NCI-H1417 treated with DMSO at 0.1 percent for 48 hours (cell line): ENCODE measurements around the gene TERT.
"Not testable (repeated sequence)": the region's sequence is repeated elsewhere in the genome, so short reads cannot be mapped to it uniquely, and the experiment has no call there.

ENCODE experiments used
- DNase-seq: peaks from one replicate; lab custom pipeline; 2025; lab: John Stamatoyannopoulos, UW

TERT gene

DNA sequence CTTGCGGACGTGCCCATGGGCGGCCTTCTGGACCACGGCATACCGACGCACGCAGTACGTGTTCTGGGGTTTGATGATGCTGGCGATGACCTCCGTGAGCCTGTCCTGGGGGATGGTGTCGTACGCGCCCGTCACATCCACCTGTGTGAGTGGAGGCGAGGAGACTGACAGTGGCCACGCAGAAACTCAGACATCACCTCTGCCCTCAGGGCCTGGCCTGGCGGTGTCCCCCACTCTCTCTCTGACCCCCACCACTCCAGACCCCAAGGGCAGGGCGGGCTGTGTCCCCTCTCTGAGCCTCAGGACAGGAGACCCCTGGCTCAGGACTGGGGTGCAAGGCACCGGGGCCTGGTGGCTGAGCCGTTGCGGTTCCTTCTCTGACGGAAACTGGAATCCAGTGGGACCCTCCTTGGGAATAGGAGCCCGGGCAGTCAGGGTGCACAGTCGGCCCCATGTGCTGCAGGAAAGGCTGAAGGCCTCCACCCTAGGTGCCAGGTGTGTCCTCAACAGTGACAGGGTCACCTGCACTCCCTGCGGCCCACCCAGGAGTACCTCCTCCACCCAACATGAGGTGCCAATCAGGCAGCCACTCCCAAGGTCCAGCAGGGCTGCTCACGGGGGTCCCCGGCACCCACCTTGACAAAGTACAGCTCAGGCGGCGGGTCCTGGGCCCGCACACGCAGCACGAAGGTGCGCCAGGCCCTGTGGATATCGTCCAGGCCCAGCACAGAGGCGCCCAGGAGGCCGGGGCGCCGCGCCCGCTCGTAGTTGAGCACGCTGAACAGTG is 16.0 kb downstream of the TERT start:
- DNase-seq = no peak

DNA sequence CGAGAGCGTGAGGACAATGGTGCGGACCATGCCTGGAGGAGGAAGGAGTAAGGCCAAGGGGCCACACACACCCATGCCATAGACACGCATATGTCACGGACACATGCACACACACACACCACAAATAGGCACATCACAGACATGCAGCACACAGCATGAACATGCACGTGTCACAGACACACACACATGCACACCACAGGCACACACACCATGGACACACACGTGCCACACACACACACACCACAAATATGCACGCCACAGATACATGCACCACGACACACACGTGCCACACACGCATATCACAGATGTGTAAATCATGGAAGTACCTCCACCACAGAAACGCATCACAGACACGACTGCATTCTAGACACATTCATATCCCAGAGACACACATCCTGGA is 16.7 kb downstream of the TERT start:
- DNase-seq = no peak

DNA sequence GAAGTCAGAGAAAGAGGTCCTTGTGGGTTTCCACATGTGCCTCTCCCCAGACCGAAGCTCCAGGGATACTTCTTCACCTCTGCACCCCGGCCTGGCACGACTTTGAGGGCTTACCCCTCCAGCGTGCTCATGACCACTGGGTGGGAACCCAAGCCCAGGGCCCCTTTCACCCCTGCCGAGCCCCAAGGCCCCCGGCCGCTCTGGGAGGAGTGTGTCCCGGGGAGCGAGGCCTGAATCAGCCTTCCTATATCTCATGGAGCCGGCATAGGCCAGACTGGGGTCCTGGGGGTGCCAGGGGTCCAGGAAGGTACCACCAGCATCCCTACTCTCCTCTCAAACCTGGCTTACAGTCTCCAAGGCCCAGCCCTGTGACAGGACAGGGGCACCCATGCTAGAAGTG is 17.1 kb downstream of the TERT start:
- DNase-seq = no peak

DNA sequence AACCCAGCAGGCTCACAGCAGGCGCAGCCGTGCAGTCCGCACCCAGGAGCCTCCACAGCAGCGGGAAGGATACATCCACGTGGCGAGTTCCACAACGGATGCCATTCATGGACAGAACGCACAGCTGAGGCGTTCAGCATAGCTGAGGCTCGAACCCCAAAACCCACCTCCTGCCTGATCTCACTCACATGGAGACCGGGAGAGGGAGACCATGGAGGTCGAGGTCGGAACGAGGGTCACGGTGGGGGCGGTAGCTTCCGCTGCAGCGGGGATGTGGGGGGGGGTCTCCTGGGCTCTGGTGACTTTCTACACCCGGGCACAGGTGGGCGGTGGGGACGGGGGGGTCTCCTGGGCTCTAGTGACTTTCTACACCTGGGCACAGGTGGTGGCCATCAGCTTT is 17.5 kb downstream of the TERT start:
- DNase-seq = no peak

DNA sequence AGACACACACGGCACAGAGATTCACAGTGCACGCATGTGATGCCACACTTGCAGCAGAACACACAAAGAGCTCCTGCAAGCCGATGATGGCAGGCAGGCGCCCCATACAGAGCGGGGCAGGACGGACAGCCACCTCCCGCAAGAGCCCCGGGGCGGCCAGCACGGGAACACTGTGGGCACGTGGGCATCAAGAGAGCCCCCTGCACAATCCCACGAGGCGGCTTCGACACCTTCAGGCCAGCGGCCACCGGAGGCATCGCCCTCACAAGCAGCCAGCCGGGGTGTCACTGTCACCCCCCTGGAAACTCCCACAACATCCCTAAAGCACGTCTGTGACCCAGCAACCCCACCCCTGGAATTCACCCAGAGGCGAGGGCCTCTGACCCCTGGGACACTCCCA is 17.9 kb downstream of the TERT start:
- DNase-seq = no peak

DNA sequence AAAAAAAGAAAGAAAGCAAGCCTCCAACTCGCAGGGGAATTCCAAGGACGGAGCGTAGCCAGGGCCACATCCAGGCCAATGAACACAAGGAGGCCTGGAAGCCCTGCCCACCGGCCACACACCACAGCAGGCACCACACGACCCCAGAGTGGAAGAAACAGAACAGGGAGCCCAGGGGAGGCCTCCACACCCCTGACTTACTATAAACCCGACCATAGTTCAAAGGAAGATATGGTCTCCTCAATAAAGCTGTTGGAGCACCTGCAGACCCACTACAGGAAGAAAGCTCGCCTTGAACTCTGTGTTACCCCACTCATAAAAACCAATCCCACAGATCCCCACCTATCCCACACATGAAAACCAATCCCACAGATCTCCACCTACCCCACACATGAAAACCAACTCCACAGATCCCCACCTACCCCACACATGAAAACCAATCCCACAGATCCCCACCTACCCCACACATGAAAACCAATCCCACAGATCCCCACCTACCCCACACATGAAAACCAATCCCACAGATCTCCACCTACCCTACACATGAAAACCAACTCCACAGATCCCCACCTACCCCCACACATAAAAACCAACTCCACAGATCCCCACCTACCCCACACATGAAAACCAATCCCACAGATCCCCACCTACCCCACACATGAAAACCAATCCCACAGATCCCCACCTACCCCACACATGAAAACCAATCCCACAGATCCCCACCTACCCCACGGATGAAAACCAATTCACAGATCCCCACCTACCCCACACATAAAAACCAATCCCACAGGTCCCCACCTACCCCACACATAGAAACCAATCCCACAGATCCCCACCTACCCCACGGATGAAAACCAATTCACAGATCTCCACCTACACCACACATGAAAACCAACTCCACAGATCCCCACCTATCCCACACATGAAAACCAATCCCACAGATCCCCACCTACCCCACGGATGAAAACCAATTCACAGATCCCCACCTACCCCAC is 19.2 kb downstream of the TERT start:
- DNase-seq = not testable (repeated sequence)

DNA sequence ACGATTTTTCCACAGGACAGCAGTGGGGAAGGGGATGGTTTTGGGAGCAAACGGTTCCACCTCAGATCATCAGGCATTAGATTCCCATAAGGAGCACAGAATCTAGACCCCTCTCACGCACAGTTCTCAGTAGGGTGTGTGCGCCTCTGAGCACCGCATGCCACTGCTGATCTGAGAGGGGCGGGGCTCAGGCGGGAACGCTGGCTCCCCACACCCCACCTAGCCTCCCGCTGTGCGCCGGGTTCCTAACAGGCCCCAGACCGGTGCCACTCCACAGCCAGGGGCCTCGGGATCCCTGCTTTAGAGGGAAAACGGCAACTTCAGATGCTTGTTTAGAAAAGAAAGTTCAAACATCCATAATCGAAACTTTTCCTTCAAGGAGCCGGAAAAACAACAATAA is 20.4 kb downstream of the TERT start:
- DNase-seq = no peak

DNA sequence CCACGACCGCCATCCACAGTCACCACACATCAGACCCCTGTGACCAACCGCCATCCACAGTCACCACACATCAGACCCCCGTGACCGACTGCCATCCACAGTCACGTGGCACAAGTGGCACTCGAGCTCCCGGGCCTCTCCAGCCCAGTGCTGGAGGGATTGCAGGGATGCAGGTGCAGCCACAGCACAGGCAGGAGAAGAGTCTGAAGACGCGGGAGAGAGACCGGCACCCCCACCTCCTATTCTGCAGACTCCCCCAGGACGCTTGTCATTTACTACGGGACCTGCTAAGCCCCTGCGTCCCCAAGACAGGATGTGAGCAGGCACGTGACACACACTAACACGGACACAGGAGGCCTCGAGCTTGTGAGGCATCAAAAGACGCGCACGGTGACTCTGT is 21.1 kb downstream of the TERT start:
- no peak for DNase-seq

DNA sequence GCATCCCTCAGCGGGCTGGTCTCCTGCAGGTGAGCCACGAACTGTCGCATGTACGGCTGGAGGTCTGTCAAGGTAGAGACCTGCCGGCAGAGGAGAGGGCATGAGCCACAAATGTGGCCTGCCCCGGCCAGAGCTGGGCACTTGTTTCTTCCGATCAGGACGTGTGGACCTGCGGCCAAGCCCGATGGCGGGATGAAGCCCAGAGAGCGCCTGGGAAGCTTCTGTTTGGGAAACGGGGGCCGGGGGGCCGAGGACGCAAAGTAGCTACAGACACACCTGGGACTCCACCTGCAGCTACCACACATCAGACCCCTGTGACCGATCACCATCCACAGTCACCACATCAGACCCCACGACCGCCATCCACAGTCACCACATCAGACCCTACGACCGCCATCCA is 22.7 kb downstream of the TERT start:
- DNase-seq = no peak

DNA sequence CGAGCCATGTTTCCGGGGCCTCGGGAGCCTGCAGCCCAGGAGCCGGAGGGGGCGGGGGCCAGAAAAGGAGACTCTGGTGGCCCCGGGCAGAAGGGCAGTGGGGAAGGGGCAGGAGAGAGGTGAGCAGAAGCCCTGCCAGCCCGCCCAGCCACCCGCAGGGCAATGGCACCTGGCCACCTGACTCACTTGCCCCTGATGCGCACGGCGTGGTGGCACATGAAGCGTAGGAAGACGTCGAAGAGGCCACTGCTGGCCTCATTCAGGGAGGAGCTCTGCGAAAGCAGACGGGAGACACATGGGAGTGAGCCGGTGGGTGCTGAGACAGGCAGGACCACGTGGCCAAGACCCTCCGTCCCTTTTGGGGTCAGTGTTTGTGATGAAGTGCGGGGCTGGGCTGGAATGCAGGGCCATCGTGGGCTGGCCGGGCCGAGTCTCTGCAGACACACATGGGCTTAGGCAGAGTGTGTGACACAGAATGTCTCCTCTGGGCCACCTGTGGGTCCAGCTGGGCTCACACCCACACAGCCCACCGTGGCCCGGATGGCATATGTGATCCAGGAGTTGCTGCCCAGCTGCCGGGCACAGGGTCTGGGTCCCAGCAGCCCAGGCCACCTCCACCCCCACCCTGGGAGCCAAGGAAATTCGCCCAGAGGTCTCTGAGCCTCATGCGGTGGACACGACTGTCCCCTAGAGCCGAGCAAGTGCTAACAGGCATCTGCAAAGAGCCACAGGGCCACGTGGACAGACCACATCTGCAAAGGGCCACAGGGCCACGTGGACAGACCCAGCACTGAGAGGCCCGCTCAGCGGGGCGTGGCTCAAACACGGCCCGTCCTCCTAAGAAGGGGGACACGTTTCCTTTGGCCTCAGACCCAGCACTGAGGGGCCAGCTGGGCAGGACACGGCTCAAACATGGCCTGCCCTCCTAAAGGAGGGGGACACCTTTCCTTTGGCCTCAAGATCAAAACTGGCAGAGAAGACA is 23.6 kb downstream of the TERT start:
- no peak for DNase-seq

DNA sequence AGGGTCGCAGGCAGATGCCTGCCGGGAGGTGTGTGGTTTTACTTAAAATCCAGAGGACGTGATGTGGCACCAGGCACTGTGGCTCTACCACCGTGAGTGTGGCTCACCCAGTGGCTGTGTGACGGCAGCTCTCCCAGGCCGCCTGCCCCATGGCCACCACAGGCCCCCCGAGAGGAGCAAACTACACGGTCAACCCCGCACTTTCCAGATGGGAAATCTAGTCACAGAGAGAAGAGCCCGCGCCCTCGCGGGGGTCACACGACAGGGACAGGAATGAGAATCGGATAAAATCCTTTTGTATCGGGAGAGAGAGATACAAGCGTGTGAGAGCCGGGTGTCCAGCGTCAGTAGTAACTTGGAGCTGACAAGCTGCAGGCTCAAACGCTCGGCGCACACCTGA is 24.4 kb downstream of the TERT start:
- no peak for DNase-seq

DNA sequence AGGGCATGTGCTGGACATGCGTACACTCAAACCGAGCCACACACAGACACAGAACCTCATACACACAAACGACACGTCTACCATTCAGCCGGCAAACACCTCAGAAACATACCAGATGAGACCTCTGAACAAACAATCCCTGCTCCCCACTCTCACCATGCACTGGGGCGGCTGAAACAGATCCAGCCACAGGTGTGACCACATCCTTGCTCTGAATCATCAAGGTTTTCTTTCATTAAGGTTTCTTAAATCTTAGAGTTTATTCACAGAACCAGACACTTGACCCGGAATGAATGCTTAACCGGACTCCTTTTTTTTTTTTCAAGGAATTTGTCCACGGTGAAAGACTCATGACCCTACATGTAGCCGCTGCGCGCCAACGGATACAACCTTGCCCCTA is 26.2 kb downstream of the TERT start:
- no peak for DNase-seq

DNA sequence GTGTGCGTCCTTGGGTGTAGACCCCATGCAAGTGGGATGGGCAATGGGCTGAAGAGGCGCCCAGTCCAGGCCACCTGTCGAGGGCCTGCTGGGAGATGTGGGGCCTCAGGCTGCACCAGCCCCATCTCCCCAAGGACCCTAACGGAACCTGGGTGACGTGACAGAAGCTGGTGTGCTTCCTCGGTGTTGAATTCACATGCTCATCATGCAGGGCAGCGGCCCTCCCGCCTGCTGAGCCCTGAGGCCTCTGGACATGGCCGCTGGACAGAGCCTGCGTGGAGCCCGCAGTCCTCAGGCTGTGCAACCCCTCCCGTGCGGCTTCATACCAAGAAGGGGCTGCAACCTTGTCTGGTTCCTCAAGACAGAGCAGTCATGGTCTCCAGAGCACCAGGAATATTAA is 26.8 kb downstream of the TERT start:
- no peak for DNase-seq

DNA sequence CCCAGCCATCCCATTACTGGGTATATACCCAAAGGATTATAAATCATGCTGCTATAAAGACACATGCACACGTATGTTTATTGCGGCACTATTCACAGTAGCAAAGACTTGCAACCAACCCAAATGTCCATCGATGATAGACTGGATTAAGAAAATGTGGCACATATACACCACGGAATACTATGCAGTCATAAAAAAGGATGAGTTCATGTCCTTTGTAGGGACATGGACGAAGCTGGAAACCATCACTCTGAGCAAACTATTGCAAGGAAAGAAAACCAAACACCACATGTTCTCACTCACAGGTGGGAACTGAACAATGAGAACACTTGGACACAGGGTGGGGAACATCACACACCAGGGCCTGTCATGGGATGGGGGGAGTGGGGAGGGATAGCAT is 27.4 kb downstream of the TERT start:
- DNase-seq = not testable (repeated sequence)

DNA sequence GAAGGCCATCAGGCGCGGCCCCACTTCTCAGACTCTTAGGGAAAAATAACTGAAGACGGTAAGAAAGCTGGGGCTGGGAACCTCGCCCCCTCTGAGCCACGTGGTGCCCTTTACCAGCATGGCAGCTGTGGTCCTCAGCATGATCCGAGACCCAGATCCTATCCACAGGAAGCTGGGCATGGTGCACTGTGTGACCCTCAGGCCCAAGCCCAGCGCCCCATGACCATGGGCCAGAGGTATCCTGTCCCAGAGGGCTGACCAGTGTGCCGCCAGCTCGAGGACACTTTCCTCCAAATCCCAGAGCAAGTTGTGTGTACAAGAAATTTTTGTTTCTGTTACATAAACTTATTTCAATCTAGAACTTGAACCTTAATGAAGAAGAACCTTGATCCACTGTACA is 28.1 kb downstream of the TERT start:
- DNase-seq = no peak

DNA sequence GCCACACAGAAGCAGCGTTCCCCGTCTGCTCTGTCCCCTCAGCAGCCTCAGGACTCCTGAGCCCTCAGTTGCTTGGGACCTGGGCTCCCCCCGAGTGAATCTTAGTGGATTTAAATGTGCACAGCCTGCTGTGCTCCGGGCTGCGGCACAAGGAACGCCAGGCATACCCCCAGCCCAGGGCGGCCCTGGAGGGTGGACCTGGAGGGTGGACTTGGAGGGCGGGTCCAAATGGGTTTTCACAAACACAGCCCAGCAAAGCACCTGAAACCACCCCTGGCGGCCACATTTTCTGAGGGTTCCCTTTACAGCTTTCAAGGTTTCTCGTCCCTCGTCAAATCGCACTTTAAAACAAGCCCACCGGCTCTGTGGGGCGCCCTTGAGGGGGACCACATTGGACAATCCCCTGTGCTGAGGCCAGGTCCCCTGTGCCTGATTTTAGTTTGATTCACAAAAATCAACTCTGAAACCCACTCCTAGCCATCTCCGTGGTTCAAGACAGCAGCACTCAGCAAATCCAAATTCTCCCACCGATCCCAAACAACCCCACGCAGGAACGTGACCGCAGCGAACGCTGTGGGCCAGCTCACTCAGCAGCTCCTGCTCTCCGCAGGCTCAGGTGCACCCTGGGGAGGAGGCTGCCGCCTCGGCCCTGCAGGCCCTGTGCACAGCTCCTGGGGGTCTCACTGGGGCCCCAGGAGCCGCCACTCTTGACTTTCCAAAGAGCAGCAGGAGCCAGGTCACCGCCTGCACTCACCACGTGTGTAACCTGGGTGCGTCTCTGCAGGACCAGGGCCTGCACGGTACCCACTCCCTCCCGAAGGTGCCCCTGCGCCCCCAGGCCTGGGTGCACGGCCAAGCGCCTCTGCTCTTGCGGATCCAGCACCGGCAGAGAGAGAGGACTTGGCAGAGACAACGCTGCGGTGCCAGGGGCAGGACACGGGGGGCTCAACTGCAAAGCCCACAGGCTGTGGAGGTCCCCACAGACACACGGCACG is 29.1 kb downstream of the TERT start:
- no peak for DNase-seq

DNA sequence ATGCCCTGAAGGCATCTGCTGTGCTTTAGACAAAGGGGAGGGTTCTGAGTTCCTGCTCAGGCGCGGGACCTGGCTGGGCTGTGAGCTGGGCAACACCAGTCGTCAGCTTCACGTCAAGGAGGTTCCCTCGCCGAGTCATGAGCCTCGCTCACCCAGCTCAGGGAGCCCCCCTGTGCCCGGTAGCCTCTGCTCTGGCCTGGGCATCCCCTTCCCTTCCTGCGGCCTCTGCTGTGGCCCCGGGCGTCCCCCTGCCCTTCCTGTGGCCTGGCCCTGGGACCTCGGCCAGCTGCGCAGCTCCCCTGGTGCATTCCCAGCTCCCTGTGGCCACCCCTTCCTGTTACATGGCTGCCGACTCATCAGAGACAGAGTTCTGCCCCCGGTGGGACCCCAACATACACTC is 29.8 kb downstream of the TERT start:
- no peak for DNase-seq

DNA sequence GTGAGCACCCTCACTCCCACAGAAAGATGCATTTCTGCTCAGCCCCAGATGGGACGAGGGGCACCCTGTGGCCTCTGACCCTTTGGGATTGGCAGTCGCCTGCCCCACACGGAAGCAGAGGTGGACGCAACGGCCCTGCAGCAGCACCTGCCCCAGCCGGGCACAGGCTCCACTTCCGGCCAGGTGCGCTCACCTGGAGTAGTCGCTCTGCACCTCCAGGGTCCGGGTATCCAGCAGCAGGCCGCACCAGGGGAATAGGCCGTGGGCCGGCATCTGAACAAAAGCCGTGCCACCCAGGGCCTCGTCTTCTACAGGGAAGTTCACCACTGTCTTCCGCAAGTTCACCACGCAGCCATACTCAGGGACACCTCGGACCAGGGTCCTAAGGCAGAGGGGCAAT is 30.7 kb downstream of the TERT start:
- no peak for DNase-seq

DNA sequence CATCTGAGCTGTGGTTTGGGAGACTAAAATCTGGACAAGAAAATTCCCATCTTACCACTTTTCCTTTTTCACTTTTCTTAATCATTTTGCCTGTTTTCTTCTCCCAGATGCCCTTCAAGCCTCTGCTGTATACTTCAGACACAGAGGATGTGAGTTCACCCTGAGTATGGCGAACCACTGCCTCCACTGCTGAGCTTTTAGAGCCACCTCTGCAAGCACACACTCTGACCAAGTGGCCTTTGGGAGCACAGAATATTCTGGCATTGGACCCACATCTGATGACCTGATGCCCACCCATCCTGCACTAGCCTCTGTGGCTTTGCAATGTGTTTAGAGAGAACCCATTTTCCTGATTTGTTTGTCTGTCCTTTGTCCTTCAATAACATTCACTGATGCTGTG is 32.5 kb downstream of the TERT start:
- DNase-seq = no peak

DNA sequence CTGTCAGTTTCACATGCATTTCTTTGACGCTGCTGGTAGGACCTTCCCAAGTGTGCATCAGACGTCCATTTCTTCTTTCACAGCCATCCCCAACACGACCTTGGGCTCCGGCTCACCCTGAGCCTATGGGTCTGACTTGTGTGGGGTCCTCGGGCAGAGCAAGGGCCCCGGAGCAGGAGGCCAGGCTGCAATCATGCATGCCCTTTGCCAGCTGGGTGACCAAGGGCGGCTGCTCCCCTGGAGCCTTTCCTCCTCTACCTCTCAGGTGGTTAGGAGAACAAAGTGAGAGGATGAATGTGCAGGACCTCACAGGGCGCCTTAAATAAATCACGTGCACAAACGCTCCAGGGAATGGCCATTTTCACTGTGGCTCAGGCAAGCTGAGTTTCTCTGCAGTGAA is 33.2 kb downstream of the TERT start:
- DNase-seq = no peak
